NCI-H2196 treated with DMSO at 0.1 percent for 48 hours (cell line): ENCODE measurements around the gene PHACTR1.

Experiments used
- DNase-seq: peaks from one replicate; lab custom pipeline; 2025; ENCODE audit not compliant: unreplicated experiment; lab: John Stamatoyannopoulos, UW

The PHACTR1 gene

DNA sequence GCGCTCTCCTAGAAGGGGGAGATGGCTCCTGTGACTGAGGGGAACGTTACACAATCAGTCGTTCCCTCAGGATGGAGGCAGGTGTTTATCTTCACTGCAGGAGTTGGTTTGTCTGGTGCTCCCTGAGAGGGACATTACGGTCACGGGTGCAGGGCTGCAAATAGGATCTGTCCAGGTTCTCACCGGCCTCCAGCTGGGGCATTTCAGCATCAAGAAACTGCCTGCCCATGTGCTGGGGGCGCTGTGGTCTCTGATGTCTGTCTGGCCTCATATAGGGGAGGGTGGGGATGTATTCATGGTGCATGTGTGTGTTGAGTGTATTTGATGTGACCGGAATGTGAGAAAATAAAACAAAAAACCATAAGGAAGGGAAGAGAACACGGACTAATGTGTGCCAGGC, 534.7 kb downstream of the PHACTR1 start:
- no peak for DNase-seq

DNA sequence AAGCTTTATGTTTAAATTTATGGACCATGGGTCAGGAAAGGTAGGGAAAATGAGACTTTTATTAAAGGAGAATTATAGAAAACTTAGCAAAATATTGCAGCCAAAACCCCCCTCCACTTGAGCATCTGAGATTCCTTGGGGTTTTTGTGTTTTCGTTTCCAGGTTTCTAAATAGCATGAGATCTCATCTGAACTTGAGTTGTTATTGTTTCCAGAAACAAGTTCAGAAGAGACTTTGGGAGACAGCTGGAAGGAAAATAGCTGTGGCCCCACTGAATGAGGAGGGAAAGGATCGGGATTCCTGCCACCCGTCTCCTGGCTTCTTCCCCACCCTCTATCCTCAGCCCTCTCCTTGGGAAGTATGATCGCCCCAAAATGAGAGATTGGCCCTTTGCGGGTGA, 536.2 kb downstream of the PHACTR1 start:
- DNase-seq, result no peak

DNA sequence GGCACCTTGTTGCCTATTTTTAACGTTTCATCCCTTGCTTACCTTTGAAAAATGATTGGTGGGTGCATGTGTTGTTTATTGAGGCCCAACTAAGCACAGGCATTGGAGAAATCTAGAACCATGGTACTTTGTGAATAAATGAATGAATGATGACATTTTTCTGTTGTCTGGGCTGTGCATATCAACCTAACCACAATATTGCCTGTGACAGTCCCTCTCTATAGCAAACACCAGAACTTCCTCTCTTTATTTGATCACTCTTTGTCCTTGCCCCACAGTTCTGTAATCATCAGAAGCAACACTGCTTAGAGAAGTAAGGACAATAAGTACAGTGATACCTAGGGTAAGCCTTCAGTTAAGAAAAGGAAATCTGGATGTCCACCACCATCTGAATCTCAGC, 536.7 kb downstream of the PHACTR1 start:
- DNase-seq, result no peak

DNA sequence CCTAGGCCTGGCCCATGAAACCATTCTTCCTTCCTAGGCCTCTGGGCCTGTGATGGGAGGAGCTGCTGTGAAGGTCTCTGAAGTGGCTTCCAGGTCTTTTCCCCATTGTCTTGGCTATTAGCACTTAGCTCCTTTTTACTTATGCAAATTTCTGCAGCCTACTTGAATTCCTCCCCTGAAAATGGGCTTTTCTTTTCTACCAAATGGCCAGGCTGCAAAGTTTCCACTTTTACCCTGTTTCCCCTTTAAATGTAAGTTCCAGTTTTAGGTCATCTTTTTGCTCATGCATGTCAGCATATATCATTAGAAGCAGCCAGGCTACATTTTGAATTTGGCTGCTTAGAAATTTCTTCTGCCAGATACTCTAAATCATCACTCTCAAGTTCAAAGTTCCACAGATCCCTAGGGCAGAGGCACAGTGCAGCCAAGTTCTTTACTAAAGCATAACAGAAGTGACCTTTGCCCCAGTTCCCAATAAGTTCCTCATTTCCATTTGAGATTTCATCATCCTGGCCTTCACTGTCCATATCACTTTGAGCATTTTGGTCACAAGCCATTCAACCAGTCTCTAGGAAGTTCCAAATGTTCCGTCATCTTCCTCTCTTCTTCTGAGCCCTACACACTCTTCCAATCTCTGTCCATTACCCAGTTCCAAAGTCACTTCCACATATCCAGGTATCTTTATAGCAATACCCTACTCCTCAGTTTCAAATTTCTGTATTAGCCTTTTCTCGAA, 539.9 kb downstream of the PHACTR1 start:
- no peak for DNase-seq

DNA sequence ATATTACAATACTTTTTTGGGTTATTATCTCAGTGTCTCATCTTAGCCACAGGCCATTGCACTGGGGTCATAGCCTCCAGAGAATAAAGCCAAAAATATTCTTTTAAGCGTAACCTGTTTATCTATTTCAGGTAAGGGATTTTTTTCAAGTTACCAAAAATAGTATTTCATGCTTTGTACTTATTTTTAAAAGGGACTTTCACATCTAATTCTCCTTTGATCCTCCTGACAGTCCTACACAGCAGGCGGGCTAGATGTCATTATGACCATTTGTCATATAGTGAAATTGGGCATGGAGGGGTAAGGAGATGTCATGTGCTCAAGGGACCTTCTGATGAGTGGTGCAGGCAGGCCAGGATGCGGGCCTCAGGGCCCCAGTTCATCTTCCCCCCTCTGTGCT, 542.8 kb downstream of the PHACTR1 start:
- DNase-seq, result no peak

DNA sequence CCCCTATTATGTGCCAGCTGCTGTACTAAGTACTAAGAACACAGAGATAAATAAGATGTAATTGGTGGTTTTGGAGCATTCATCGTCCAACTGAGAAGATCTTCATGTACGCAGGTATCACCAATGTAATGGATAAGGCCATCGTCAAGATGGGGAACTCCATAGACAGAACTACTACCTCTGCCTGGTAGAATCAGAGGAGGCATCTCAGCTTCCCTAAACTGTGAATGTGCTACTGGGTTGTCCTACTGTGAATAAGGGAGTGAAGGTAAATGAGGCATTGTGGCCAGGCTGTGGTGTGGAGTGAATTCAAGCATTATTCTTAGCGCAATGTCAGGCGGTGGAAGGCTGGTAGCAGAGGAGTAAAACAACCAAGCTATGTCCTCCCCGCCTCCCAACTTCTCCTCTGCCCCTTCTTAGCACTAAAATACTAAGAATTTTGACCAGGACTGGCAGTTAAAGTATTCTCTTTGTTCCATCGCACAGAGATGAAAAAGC, 543.6 kb downstream of the PHACTR1 start:
- no peak for DNase-seq

DNA sequence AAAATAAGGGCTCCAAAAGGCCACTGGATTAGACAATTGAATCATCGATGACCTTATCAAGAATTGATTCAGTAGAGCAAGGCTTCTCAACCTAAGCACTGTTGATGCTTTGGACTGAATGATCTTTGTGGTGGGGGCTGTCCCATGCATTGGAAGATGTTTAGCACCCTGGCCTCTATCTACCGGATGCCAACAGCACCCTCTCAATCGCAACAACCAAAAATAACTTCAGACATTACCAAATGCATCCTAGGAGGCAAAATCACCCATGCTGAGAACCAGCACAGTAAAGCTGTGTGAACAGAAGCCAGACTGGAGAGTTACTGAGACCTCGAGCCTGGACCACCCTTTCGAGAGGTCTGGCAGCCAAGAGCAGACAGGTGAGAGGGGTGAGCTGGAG, 544.3 kb downstream of the PHACTR1 start:
- no peak for DNase-seq

DNA sequence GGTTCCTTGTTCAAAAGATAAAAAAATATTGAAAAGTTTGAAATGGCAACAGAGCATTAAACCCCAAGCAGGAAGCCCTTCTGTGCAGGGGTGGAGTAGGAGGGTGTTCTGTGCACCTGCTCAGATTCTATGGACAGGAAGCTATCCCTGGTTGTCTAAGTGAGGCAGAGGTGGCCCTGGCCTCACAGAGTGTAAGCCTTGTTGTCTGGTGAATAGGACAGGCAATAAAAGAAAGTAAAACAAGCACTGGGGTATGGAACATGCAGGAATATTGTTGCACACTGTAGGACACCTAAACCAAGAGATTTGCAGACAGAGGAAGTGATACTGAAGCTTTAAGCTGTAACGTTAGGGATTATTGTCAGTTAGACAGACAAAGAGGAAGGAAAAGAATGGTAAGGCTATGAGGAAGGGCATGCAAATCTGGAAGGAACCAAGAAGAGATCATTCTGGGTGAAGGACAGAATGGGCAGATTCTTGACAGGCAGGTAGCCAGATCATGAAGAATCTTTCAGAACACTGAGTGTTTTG, 545.0 kb downstream of the PHACTR1 start:
- no peak for DNase-seq

DNA sequence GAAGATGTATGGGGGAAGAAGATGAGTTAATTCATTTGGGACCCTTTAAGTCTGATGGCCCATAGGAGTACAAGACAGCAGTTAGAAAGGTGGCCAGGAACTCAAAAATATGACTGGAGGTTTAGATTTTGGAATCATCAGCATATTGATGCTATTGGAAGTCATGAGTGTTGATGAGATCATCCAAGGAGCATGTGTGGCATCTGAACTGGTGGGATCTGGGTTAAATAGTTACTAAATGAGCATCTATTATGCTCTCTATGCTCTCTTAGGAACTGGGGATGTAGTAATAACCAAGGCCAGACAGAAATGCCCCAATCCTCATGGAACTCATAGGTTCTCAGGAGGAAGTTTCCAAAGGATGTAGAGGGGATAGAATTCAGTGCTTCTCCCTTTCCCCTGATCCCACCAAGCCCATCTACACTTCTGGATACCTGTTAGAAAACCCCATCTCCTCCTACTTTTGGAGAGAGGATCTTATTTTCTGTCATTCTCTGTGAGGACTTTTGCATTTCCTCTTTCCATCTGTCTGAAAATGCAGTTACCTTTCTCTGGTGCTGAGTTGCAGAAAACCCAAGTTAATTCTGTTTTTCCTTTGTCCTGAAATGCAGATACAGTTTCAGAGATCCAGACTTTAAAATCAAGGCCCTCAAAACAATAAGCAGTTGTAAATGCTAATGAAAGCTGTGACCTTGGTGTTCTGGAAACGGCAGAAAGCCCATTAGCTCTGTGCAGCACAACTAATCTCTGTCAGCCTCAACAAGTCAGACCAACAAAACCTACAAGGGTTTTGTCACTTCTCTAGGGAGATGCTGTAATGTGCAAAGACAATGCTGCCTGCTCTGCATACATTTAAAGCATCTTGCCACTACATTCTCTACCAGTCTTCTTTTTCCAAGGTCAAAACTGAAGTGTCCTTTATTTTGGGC, 546.0 kb downstream of the PHACTR1 start:
- DNase-seq, result no peak

DNA sequence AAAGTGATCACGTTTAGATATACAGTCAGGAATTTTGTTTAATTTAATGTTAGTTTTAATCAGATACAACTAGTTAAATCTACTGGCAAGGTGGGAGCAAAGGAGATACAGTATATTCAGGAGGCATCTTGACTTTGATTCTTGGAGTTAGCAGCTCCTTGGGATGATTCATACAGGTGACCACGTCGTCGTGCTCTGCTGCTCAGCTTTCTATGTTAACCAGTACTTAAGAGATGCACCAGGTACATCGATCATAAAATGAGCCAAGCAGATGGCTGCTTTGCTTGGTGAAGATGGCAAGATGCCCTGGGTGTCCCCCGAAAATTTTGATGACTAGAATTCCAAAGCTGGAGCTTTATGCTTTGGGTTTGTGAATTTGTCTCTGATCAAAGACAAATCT, 547.1 kb downstream of the PHACTR1 start:
- DNase-seq, result no peak

DNA sequence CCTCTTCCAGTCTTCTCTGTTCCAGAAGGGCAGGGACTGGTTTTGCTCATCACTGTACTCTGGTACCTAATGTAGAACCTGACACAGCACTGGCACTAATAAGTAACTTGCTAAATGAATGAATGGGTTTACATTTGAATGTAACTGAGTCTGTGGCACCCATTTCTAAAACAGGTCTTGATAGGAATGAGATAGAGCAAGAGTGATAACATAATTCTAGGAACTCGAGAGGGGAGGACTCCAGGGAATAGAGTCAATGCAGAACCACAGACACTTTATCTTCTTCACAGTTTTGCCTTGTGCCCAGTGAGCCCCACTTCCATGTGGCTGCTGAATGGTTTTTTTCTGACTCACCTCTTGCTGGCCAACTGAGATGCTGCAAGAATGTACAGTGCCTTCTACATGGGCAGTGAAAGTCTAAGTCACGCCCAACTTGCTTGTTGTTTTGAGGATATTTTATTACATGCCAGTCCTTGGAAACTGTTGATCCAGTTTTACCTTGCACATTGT, 550.6 kb downstream of the PHACTR1 start:
- no peak for DNase-seq

DNA sequence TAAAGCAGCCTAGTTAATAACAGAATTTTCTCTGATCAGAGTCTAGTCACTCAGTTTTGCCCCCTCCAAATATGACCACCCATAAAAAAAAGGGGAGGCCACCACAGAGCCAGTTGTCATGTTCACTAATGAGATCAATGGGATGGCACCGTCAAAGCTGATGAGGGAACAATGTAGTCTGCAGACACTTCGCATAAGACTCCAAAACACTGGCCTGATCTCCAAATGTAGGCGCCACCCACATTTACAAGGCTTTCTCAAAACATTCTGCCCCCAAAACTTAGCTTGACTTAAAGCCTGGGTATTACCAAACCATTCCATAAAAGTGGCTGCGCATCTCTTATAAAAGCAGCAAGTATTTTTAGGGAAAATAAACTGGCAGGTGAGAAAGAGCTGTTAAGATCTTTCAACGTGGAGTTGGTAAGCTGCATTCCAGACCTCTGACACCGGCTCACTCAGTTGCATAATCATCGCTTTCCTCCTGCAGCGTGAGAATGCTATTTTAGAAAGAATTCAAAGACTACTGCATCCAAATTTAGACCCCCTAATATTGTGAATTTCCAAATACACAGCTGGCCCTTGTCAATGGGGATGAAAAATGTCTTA, 552.4 kb downstream of the PHACTR1 start:
- no peak for DNase-seq

DNA sequence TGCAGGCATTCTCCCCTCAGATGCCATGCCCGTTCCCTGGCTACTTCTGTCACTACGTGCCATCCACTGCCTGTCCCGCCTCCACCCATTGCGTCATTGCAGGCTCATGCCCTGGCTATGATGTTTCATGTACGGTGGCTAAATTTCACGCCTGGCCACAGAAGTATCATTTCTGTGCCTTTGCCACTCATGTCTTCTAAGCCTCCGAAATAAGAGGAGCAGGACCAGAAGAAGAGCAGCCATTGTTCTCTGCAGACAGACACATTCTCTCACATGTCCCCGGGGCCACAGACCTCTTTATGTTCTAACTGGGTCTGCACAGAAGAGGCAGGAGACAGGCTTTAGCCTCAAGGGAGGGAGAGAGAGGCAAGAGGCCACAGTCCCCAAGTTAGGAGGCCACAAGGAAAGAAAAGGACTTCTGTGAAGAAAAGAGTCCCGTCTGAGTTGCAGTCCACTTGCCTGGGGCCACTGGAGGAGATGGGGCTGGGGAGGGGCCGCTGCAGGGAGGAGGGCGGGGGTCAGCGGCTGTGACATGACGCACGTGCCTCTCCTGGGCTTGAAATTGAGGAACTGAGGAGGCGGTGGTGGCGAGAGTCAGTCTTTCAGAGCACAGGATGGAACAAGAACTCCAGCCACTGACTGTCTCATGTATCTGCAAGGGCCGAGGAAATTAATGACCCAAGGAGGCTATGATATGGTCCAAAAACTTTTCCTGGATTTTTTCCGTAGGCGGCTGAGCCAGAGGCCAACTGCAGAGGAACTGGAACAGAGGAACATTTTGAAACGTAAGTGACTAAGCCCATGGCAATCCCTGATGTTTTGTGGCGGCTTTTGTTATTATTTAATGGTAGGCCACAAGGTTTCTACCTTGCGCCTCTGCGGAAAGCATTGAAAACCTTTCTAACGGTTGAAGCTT, 555.8 kb downstream of the PHACTR1 start:
- no peak for DNase-seq

DNA sequence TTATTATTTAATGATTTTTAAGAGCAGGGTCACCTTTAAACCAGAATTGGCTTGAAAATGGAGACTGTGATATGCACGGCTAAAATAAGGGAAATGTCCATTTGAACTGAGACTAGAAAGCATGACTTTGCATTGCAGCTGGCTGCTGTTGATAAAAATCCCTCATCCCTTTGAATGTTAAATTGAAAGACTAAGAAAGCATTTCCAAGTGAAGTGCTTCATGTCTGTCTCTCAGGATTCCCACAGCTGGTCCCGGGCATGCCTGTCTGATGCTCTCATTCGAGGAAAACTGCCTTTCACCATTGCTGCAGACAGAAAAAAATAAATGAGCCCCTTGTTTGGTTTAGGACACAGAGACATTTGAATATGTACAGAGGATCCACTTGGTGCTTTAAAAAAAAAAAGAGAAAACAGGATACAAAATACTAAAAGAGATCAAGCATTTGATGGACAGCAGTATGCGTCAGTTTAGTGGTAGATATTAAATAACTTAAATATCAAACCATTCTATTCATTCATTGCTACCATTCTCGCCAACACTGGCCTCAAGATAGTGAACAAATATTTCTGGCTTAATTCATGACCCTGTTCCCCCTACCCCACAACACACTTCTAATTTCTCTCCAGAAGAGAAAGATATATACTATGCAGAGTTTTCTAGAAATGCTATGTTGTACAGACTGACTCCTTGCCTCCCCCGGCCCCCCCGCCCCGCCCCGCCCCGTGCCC, 556.8 kb downstream of the PHACTR1 start:
- no peak for DNase-seq

DNA sequence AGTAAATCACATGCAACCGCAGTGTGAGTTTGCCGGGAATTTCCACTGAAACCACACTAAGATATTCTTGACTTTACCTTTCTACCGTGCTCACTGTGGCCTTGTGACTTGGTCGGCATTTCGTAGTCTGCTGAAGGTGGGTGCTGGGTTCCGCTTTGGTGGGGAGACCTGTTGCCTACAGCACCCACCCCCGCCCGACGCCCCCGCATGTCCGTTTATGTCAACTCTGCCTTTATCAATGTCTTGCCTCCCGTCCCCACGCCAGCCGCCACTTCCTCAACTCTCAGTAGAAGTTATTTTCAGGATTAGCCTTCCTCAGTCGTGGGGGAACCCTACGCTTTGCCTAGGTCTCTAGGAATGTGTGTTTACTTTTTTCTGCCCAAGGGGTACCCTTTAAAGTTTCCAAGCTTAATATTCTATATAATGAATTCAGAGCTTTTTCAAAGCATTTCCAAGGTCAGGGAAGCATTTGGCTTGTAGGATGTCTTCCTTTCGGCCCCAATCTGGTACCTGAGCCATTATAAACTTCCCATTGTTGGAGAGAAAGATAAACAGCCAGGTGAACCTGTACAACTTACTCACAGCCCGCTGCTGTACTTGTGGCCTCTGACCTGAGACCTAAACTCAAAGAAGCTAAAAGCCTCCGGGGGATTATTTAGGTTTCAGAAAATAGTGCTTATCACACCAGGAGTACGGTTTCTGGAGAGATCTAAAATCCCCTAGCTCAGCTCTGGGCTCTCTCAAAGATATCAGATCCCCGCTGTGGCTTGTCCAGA, 557.6 kb downstream of the PHACTR1 start:
- no peak for DNase-seq

DNA sequence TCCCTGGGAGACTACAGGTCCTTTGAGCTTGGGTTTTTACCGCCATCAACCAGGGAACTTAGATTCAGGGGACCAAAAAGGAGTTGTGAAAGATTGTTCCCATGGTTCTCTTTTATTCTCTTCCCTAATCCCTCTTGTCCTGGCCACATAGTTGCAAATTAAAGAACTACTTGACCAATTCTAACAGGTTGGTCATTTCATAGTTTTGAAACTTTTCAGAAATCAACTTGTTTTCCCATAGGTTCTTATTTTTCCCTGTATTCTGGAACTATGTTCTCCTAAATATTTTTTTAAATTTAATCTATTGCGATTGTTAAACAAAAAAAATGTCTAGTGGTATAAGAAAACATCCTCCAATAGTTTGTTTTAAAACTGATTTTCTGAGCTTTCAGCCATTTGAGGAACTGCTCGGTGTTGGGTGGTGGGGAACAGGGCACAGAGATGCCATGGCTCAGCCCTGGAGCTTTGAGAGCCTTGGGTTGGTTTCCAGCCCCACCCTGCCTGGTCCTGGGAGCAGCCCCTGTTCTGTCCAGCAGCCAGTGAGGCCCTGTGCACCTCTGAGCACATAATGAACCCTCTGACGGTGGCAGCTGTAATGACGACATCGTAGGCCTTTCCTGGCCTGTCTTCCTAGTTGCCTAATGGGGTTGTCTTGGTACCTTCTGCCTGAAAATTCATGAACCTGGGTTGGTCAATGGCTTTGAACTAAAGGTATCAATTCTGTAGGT, 558.3 kb downstream of the PHACTR1 start:
- DNase-seq, result no peak

DNA sequence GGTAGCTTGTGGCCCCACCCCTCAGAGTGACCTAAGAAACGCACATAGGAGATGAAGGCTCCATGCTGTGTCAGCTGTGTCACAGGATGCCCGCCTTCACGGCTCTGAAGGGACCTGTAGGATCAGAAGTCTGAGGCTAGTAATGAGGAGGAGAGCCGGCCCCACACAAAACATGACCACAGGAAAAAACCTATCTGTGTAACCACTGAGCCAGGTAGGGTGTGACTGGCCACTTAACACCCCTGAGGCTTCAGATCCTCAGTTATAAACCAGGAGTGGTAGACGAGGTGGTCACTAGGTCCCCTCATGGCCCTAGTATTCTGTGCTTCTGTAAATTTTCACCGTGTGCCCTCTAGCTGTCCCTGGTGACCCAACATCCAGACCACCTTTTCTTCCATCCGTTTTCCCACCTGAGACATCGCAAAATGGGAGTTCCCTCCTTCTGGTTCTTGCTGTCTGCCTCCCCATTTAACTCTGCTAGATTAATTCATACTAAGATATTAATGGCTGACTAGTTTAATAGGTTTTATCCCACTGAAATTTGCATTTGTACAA, 558.9 kb downstream of the PHACTR1 start:
- no peak for DNase-seq

DNA sequence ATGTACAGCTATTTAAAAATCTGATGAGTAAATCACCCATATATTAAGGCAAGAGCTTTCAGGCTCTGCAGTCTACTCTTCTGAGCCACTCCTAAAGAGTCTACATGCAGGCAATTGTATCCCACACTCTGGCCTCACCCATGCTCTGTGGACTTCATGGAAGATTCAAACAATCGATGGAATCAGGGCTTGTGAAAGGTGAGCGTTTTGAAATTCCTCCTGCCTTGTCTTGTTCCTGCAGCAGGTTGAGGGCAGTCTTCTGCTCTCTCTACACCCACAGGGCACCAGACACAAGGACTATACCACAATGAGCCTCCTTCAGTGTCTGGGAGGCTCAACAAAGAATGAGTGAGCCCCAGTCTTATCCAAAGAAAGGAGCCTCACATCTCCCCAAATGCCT, 560.7 kb downstream of the PHACTR1 start:
- DNase-seq, result no peak
